OCI-LY1 (cell line): Measurements from ENCODE around the gene ARFGAP1.

Experiments
- H2AFZ ChIP-seq: fragments of 200-600 bp; sonication (generic), shearing (Covaris generic); 2 replicates; pipeline ENCODE4 v1.6.0; 2014; ENCODE audit warnings: antibody characterized with exemption, mild to moderate bottlenecking, low read length
- H3F3A ChIP-seq: fragments of 200-600 bp; sonication (generic), shearing (Covaris generic); 2 replicates; pipeline ENCODE4 v1.6.0; 2014; ENCODE audit warnings: mild to moderate bottlenecking, antibody characterized with exemption, low read length, moderate library complexity; ENCODE audit not compliant: insufficient read depth
- H3K27ac ChIP-seq: fragments of 200-600 bp; sonication (generic); 2 replicates; pipeline ENCODE4 v1.5.1; 2014; ENCODE audit warnings: low read length, mixed run types, mild to moderate bottlenecking, low read depth; ENCODE audit not compliant: poor library complexity, severe bottlenecking
- H3K27me3 ChIP-seq: fragments of 200-600 bp; sonication (generic); 2 replicates; pipeline ENCODE4 v1.6.0; 2014; ENCODE audit warnings: antibody characterized with exemption, mild to moderate bottlenecking, low read length, moderate library complexity; ENCODE audit not compliant: insufficient read depth
- H3K36me3 ChIP-seq: fragments of 200-600 bp; sonication (generic); 2 replicates; pipeline ENCODE4 v1.6.1; 2014; ENCODE audit warnings: mild to moderate bottlenecking, antibody characterized with exemption, low read length, moderate library complexity, mixed read lengths; ENCODE audit not compliant: insufficient read depth
- H3K4me1 ChIP-seq: fragments of 200-600 bp; sonication (generic); 2 replicates; pipeline ENCODE4 v1.5.1; 2014; ENCODE audit warnings: mild to moderate bottlenecking, low read length, moderate library complexity; ENCODE audit not compliant: insufficient read depth, severe bottlenecking
- H3K4me2 ChIP-seq: fragments of 200-600 bp; sonication (generic), shearing (Covaris generic); 2 replicates; pipeline ENCODE4 v1.6.1; 2014; ENCODE audit warnings: low read length
- H3K4me3 ChIP-seq: fragments of 200-600 bp; sonication (generic); 2 replicates; pipeline ENCODE4 v1.5.1; 2014; ENCODE audit warnings: low read length, low read depth, mild to moderate bottlenecking, mixed read lengths; ENCODE audit not compliant: poor library complexity, severe bottlenecking
- H3K79me2 ChIP-seq: fragments of 200-600 bp; shearing (Covaris generic); 2 replicates; pipeline ENCODE4 v1.6.1; 2016; ENCODE audit warnings: mixed run types, low read length, mixed read lengths; ENCODE audit not compliant: insufficient read depth
- H3K9ac ChIP-seq: fragments of 200-600 bp; sonication (generic), shearing (Covaris generic); 2 replicates; pipeline ENCODE4 v1.6.1; 2014; ENCODE audit warnings: mild to moderate bottlenecking, low read length, mixed read lengths
- H3K9me2 ChIP-seq: fragments of 200-600 bp; sonication (generic), shearing (Covaris generic); 2 replicates; pipeline ENCODE4 v1.6.1; 2014; ENCODE audit warnings: low read depth, mild to moderate bottlenecking, low read length, mixed read lengths
- H3K9me3 ChIP-seq: fragments of 200-600 bp; shearing (Covaris generic); 2 replicates; pipeline ENCODE4 v1.6.1; 2014; ENCODE audit warnings: low read length, mixed read lengths
- H4K20me1 ChIP-seq: fragments of 200-600 bp; sonication (generic), shearing (Covaris generic); 2 replicates; pipeline ENCODE4 v1.6.0; 2016; ENCODE audit warnings: mild to moderate bottlenecking, low read length; ENCODE audit not compliant: insufficient read depth
- CTCF ChIP-seq: fragments of 200-600 bp; sonication (generic), shearing (Covaris generic); IDR thresholded peaks from 2 replicates; pipeline ENCODE4 v1.5.1; 2017; ENCODE audit warnings: mild to moderate bottlenecking, antibody characterized with exemption, low read length, moderate library complexity, mixed read lengths
- EZH2 ChIP-seq: fragments of 200-600 bp; sonication (generic), shearing (Covaris generic); IDR thresholded peaks from 2 replicates; pipeline ENCODE4 v1.8.0; 2017; ENCODE audit warnings: borderline replicate concordance, mixed run types, mild to moderate bottlenecking, antibody characterized with exemption, low read length, moderate library complexity, mixed read lengths

The ARFGAP1 gene

DNA sequence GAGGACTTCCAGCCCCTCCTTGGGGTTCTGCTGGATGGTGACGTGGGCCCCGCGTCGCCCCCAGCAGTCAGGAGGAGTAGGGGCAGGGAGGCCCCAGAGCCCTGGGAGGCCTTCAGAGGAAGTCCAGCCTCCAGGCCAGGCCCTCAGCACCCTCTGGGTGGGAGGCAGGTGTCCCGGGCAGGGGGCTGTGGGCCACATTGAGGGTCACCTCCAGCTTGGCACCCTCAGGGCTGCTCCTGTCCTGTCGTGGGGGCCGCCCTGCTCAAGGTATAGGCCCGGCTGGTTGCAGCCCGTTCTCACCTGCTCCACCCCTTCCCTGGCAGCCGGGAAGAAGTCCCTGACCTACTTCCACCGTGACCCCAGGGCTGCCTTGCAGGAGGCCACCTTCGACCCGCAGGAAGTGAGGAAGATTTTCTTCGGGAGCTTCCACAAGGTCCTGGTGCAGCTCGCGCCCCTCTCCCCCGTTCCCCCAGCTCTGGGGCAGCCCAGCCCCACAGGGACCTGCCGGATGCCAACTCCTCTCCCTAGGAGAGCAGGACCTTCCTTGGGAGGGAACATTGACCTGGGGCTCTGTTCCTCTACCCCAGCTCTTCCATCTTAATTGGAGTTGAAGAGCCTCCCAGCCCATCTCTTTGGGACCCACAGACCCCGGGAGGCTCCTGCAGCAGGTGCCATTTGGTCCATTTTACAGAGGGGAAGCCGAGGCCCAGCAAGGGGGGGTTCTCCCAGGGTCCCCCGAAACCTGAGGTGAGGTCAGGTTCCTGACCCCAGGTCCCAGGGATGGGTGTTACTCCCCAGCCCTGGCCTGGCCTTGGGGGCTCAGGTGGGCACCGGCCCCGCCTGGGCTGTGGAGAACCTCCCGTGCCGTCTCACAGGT lies 46.8 kb downstream of the ARFGAP1 start:
- Histone ChIP-seq H3F3A (no peaks in the 10 kb centered on the region), H3K79me2 (no peaks in the 10 kb centered on the region), H3K4me1 (no peaks in the 10 kb centered on the region), H3K9me3 (no peaks in the 10 kb centered on the region), H3K27me3 (no peaks in the 10 kb centered on the region; the same call in 1 of the 2 replicates), H3K36me3 (no peaks in the 10 kb centered on the region), H3K9me2 (no peaks in the 10 kb centered on the region), H4K20me1 (no peaks in the 10 kb centered on the region), H3K27ac (no peak overlapping the region), H3K4me2 (no peak overlapping the region), H3K4me3 (no peak overlapping the region), H2AFZ (no peak overlapping the region), H3K9ac (no peak overlapping the region)
- no peak for TF ChIP-seq EZH2
- TF ChIP-seq CTCF = no peak

GRCh38 chr20:63320041-63320511 lies 47.5 kb downstream of the ARFGAP1 start:
- Histone ChIP-seq H3K9me3 (no peaks in the 10 kb centered on the region), H3K4me1 (no peaks in the 10 kb centered on the region), H3K27ac (no peak overlapping the region), H3K4me2 (no peak overlapping the region), H3K27me3 (no peaks in the 10 kb centered on the region; the same call in 1 of the 2 replicates), H3F3A (no peaks in the 10 kb centered on the region), H3K9me2 (no peaks in the 10 kb centered on the region), H4K20me1 (no peaks in the 10 kb centered on the region), H2AFZ (no peak overlapping the region), H3K4me3 (no peak overlapping the region), H3K79me2 (no peaks in the 10 kb centered on the region), H3K9ac (no peak overlapping the region), H3K36me3 (no peaks in the 10 kb centered on the region)
- TF ChIP-seq EZH2 = no peak

GRCh38 chr20:63320616-63321147 lies 48.1 kb downstream of the ARFGAP1 start:
- H3K36me3 ChIP-seq = no peaks in the 10 kb centered on the region
- no peaks in the 10 kb centered on the region for H3K9me2 ChIP-seq
- TF ChIP-seq EZH2 = no peak
- TF ChIP-seq CTCF = no peak

More at GRCh38 chr20:63320616-63321147, 48.1 kb downstream of the ARFGAP1 start:
- Histone ChIP-seq H3K4me3 (no peak overlapping the region), H3K79me2 (no peaks in the 10 kb centered on the region), H3K27me3 (no peaks in the 10 kb centered on the region; the same call in 1 of the 2 replicates), H3F3A (no peaks in the 10 kb centered on the region), H3K4me1 (no peaks in the 10 kb centered on the region), H2AFZ (no peak overlapping the region), H4K20me1 (no peaks in the 10 kb centered on the region), H3K9me3 (no peaks in the 10 kb centered on the region), H3K27ac (no peak overlapping the region), H3K4me2 (no peak overlapping the region), H3K9ac (no peak overlapping the region)
